Natural killer cell treated with Interleukin-12 subunit alpha and Interleukin-12 subunit beta and Interleukin-15 and Interleukin-18, amount 100 ng/mL, for 72 hours (primary cell): ENCODE results near the gene CYP26A1. TPM values are rescaled to one million over a fixed set of nuclear protein-coding genes. Genes with fewer than 3 reads are reported as not detected.

ENCODE experiments used
- total RNA-seq, 2 donors: library from RNA; stranded (reverse); gene quantifications; one replicate each; pipeline ENCODE4 v1.2.3, GENCODE V29; 2022

CYP26A1 gene
- total RNA-seq, 2 donors from 2014 or later, result not detected

Other genes with a start within 250 kb of the CYP26A1 start
- gene EXOC6, start 225.4 kb upstream of the CYP26A1 start, total RNA-seq, result 10 to 100 TPM in 1 of 2 donors, 1 to 10 TPM in 1; 9.7 to 14.7 TPM
- under 1 TPM in 1 of 2 donors, not detected in 1; 0.07 TPM for gene CYP26C1, start 13.1 kb upstream of the CYP26A1 start, total RNA-seq